Neural progenitor cell (in vitro differentiated cells): ENCODE results near the gene ABCC1.

Experiments used
- EZH2phosphoT487 ChIP-seq: fragments of 200-600 bp; sonication (generic); IDR thresholded peaks from 2 replicates; pipeline ENCODE4 v1.6.1; 2017; ENCODE audit warnings: antibody characterized with exemption
- TF ChIP-seq, protein P1 (sequence below): fragments of 200-600 bp; sonication (generic); IDR thresholded peaks from 2 replicates; pipeline ENCODE4 v1.5.1; 2017; ENCODE audit warnings: antibody characterized with exemption, mild to moderate bottlenecking

- TF ChIP-seq, protein P1, sequence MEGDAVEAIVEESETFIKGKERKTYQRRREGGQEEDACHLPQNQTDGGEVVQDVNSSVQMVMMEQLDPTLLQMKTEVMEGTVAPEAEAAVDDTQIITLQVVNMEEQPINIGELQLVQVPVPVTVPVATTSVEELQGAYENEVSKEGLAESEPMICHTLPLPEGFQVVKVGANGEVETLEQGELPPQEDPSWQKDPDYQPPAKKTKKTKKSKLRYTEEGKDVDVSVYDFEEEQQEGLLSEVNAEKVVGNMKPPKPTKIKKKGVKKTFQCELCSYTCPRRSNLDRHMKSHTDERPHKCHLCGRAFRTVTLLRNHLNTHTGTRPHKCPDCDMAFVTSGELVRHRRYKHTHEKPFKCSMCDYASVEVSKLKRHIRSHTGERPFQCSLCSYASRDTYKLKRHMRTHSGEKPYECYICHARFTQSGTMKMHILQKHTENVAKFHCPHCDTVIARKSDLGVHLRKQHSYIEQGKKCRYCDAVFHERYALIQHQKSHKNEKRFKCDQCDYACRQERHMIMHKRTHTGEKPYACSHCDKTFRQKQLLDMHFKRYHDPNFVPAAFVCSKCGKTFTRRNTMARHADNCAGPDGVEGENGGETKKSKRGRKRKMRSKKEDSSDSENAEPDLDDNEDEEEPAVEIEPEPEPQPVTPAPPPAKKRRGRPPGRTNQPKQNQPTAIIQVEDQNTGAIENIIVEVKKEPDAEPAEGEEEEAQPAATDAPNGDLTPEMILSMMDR, result no peak
- no peak for TF ChIP-seq EZH2phosphoT487
Observed at GRCh38 chr16:16057102-16057501, 107.7 kb downstream of the ABCC1 start.
